Common myeloid progenitor, CD34-positive (primary cell): ENCODE results near the gene HDHD2. TPM values are rescaled to one million over a fixed set of nuclear protein-coding genes. Genes with fewer than 3 reads are reported as not detected.
"Not testable (repeated sequence)": the region's sequence is repeated elsewhere in the genome, so short reads cannot be mapped to it uniquely, and the experiment has no call there.

Source experiments
- CTCF ChIA-PET: fragments of 350-600 bp; sonication (Branson Sonifier 250); formaldehyde crosslinking; loops from one replicate; lab custom pipeline; 2021; ENCODE audit warnings: antibody characterized with exemption; lab: Charles Lee
- POLR2A ChIA-PET: fragments of 350-600 bp; sonication (Branson Sonifier 250); formaldehyde crosslinking; loops from one replicate; lab custom pipeline; 2021; ENCODE audit warnings: antibody characterized with exemption; lab: Charles Lee
- DNase-seq, 3 donors: peaks; one replicate each; pipeline versions ENCODE4 v3.0.0 to v3.0.0-alpha.2; 2013
- H3K27ac ChIP-seq, 2 experiments: 1 replicate in 1 of 2; 2 replicates in 1 of 2; pipeline ENCODE4 v1.7.0; 2013; ENCODE audit warnings: inconsistent platforms in 2 of 2, low read length in 2 of 2, mild to moderate bottlenecking in 2 of 2, low read depth in 1 of 2, moderate library complexity in 1 of 2; ENCODE audit not compliant: severe bottlenecking in 2 of 2, insufficient read depth in 1 of 2, poor library complexity in 1 of 2
- H3K27me3 ChIP-seq, 5 experiments: replicated peaks in 2 of 5; 1 replicate in 3 of 5; 2 replicates in 2 of 5; pipeline versions ENCODE4 v1.6.1 to v1.7.0; 2013; ENCODE audit warnings: low read length in 4 of 5, mild to moderate bottlenecking in 2 of 5, moderate library complexity in 2 of 5, inconsistent platforms in 1 of 5; ENCODE audit not compliant: insufficient read depth in 5 of 5, control insufficient read depth in 4 of 5
- H3K36me3 ChIP-seq, 4 experiments: 1 replicate in 2 of 4; 2 replicates in 2 of 4; pipeline versions ENCODE4 v1.6.1 to v1.7.0; 2013; ENCODE audit warnings: low read length in 3 of 4, control low read depth in 1 of 4, mild to moderate bottlenecking in 1 of 4; ENCODE audit not compliant: control insufficient read depth in 4 of 4, insufficient read depth in 4 of 4
- H3K4me1 ChIP-seq, 4 experiments: 1 replicate in 3 of 4; 2 replicates in 1 of 4; pipeline versions ENCODE4 v1.6.1 to v1.7.1; 2013; ENCODE audit warnings: low read length in 3 of 4, mild to moderate bottlenecking in 3 of 4, control low read depth in 1 of 4, inconsistent platforms in 1 of 4, moderate library complexity in 1 of 4; ENCODE audit not compliant: control insufficient read depth in 4 of 4, insufficient read depth in 4 of 4; ENCODE audit errors: control extremely low read depth in 1 of 4
- H3K4me3 ChIP-seq, 7 experiments: 1 replicate in 4 of 7; 2 replicates in 3 of 7; pipeline versions ENCODE4 v1.5.1 to v1.7.0; 2013; ENCODE audit warnings: mild to moderate bottlenecking in 7 of 7, low read length in 6 of 7, moderate library complexity in 6 of 7, inconsistent platforms in 2 of 7, low read depth in 2 of 7, control low read depth in 1 of 7; ENCODE audit not compliant: insufficient read depth in 4 of 7, control insufficient read depth in 1 of 7; ENCODE audit errors: extremely low read depth in 1 of 7
- H3K9me3 ChIP-seq, 5 experiments: 1 replicate in 4 of 5; 2 replicates in 1 of 5; pipeline versions ENCODE4 v1.6.1 to v1.7.1; 2013; ENCODE audit warnings: low read length in 4 of 5, mild to moderate bottlenecking in 2 of 5, inconsistent platforms in 1 of 5, low read depth in 1 of 5, moderate library complexity in 1 of 5; ENCODE audit not compliant: control insufficient read depth in 4 of 5, insufficient read depth in 2 of 5; ENCODE audit errors: control extremely low read depth in 1 of 5
- WGBS: methylation state at CpG from one replicate; pipeline ENCODE4 v1.1.5; 2013; ENCODE audit not compliant: insufficient coverage; 5-methylcytosine and 5-hydroxymethylcytosine counted together
- polyA plus RNA-seq: library from polyadenylated mRNA; unstranded; fragments of 120-200 nt; gene quantifications from one replicate; pipeline ENCODE4 v1.2.1, GENCODE V29; 2013

The HDHD2 gene
- 46.7 TPM for polyA plus RNA-seq

GRCh38 chr18:47150029-47150823, at the start of gene HDHD2:
TSS of gene HDHD2 (minus strand) at chr18:47150500. CDS start at chr18:47136439, 14,061 bp downstream.
- WGBS = 0% methylated on average over 65 of the region's 70 CpGs
- Histone ChIP-seq H3K9me3 (no peaks in the 10 kb centered on the region), H3K4me1 (peaks cover 5 to 22% (median 15%) of the 10 kb centered on the region in 4 experiments), H3K27me3 (no peaks in the 10 kb centered on the region), H3K27ac (peak within 1 kb of the TSS; percentile 52 to 74), H3K36me3 (peaks cover 3 to 12% (median 10%) of the 10 kb centered on the region in 4 experiments), H3K4me3 (peak within 1 kb of the TSS; percentile 71 to 98 (median 86))
- ChIA-PET CTCF (interaction anchor here (1.0 to 2.2 kb wide), 7 partner anchors 10 to 55 kb away, joined by 3 to 8 read pairs (median 5); no protein-coding TSS in a partner anchor), POLR2A (interaction anchor here (0.9 kb wide), 1 partner anchor 31 kb away, joined by 3 read pairs; no protein-coding TSS in a partner anchor)
- DNase-seq = peak; percentile 35 to 66 (median 61)

- peak in 1 of 3 donors; percentile 8 for DNase-seq
- H3K9me3 ChIP-seq, H3K4me3 ChIP-seq, H3K36me3 ChIP-seq, H3K27ac ChIP-seq, H3K4me1 ChIP-seq, H3K27me3 ChIP-seq, CTCF ChIA-PET, POLR2A ChIA-PET: not testable (repeated sequence)
- no CpG with 5 or more reads among the region's 3 CpGs for WGBS
Measured at GRCh38 chr18:47195961-47196360, 45.7 kb upstream of the HDHD2 start.

- 96% methylated on average over 2 of the region's 2 CpGs for WGBS
- no peak overlapping the region for H3K4me3 ChIP-seq
- H3K9me3 ChIP-seq = no peaks in the 10 kb centered on the region
- peaks cover 0 to 6% (median 0%) of the 10 kb centered on the region in 5 experiments for H3K27me3 ChIP-seq
- ChIA-PET CTCF (interaction anchor here (0.7 to 1.6 kb wide), 3 partner anchors 10 to 13 kb away, joined by 3 to 6 read pairs (median 4); no protein-coding TSS in a partner anchor), POLR2A (no interaction called here)
- no peaks in the 10 kb centered on the region for H3K36me3 ChIP-seq
- H3K4me1 ChIP-seq = no peaks in the 10 kb centered on the region
- no peak overlapping the region for H3K27ac ChIP-seq
- no peak for DNase-seq
Measured at GRCh38 chr18:47191961-47192360, 41.7 kb upstream of the HDHD2 start.

- Histone ChIP-seq H3K4me3 (no peak overlapping the region), H3K9me3 (peaks cover 0 to 12% (median 10%) of the 10 kb centered on the region in 5 experiments), H3K4me1 (no peaks in the 10 kb centered on the region), H3K27me3 (peaks cover 0 to 2% (median 0%) of the 10 kb centered on the region in 5 experiments), H3K36me3 (no peaks in the 10 kb centered on the region), H3K27ac (no peak overlapping the region)
- no peak for DNase-seq
- ChIA-PET POLR2A (no interaction called here), CTCF (interaction anchor here (1.1 to 1.2 kb wide), 2 partner anchors 17 to 83 kb away, joined by 3 to 4 read pairs; no protein-coding TSS in a partner anchor)
- 80% methylated on average over 5 of the region's 7 CpGs for WGBS
Measured at GRCh38 chr18:47187721-47188120, 37.4 kb upstream of the HDHD2 start.

GRCh38 chr18:47184419-47185050, 34.2 kb upstream of the HDHD2 start:
- no peaks in the 10 kb centered on the region for H3K36me3 ChIP-seq
- H3K27me3 ChIP-seq = peaks cover 0 to 1% (median 0%) of the 10 kb centered on the region in 5 experiments
- ChIA-PET CTCF (no interaction called here), POLR2A (no interaction called here)
- no peak overlapping the region for H3K27ac ChIP-seq
- DNase-seq = peak; percentile 25 to 69 (median 60)
- no peaks in the 10 kb centered on the region for H3K4me1 ChIP-seq
- peaks cover 0 to 12% (median 10%) of the 10 kb centered on the region in 5 experiments for H3K9me3 ChIP-seq
- H3K4me3 ChIP-seq = no peak overlapping the region
- WGBS = 73% methylated on average over 5 of the region's 5 CpGs

- H3K27ac ChIP-seq, H3K4me3 ChIP-seq, POLR2A ChIA-PET, DNase-seq, H3K27me3 ChIP-seq, H3K4me1 ChIP-seq, H3K36me3 ChIP-seq: not testable (repeated sequence)
- CTCF ChIA-PET = interaction anchor here (0.9 kb wide), 1 partner anchor 10 kb away, joined by 3 read pairs; no protein-coding TSS in a partner anchor
- peaks cover 0 to 12% (median 10%) of the 10 kb centered on the region in 5 experiments for H3K9me3 ChIP-seq
- 93% methylated on average over 3 of the region's 5 CpGs for WGBS
Measured at GRCh38 chr18:47182156-47182555, 31.9 kb upstream of the HDHD2 start.
